Spinal cord (tissue), 10 donors: ENCODE measurements around the gene KIZ. TPM values are rescaled to one million over a fixed set of nuclear protein-coding genes. Genes with fewer than 3 reads are reported as not detected.
A peak's percentile ranks its signal among the peaks of the same experiment; 100 is the strongest.

Source experiments
- DNase-seq, 6 donors: peaks; one replicate each; pipeline versions ENCODE4 v3.0.0 to v3.0.0-alpha.2; 2013 to 2015; ENCODE audit warnings: low spot score in 6 of 6, low read depth in 4 of 6
- H3K27ac ChIP-seq: one replicate; pipeline ENCODE4 v1.5.1; 2013; ENCODE audit warnings: low read depth, low read length, control low read depth
- H3K27me3 ChIP-seq: one replicate; pipeline ENCODE4 v1.6.1; 2013; ENCODE audit warnings: low read length; ENCODE audit not compliant: control insufficient read depth, insufficient read depth
- H3K36me3 ChIP-seq: one replicate; pipeline ENCODE4 v1.6.1; 2013; ENCODE audit warnings: low read length; ENCODE audit not compliant: control insufficient read depth, insufficient read depth
- H3K4me1 ChIP-seq: one replicate; pipeline ENCODE4 v1.6.1; 2013; ENCODE audit warnings: low read length; ENCODE audit not compliant: control insufficient read depth, insufficient read depth
- H3K4me3 ChIP-seq: one replicate; pipeline ENCODE4 v1.5.1; 2013; ENCODE audit warnings: low read depth, low read length, control low read depth
- H3K9me3 ChIP-seq: one replicate; pipeline ENCODE4 v1.6.1; 2013; ENCODE audit warnings: low read length; ENCODE audit not compliant: control insufficient read depth, insufficient read depth
- WGBS: methylation state at CpG from one replicate; pipeline ENCODE4 v1.1.5; 2013; ENCODE audit warnings: missing lambda C conversion rate; ENCODE audit not compliant: insufficient coverage; 5-methylcytosine and 5-hydroxymethylcytosine counted together
- long read RNA-seq, 4 donors: transcript quantifications; one replicate each; lab custom pipeline, GENCODE V29; 2026
- polyA plus RNA-seq, 2 donors: library from polyadenylated mRNA; unstranded; fragments of 120-200 nt; gene quantifications; one replicate each; pipeline ENCODE4 v1.2.1, GENCODE V29; 2013; ENCODE audit not compliant: insufficient read length in 2 of 2
- total RNA-seq, 2 donors: library from RNA; depleted of rRNA in 1 of 2; stranded (reverse); fragments of 120-200 nt in 1 of 2; fragments of >200 nt in 1 of 2; gene quantifications; one replicate each; pipeline versions ENCODE4 v1.2.3 to v1.2.4, GENCODE V29; 2013 to 2014
- donor health status: healthy.

KIZ gene, protein sequence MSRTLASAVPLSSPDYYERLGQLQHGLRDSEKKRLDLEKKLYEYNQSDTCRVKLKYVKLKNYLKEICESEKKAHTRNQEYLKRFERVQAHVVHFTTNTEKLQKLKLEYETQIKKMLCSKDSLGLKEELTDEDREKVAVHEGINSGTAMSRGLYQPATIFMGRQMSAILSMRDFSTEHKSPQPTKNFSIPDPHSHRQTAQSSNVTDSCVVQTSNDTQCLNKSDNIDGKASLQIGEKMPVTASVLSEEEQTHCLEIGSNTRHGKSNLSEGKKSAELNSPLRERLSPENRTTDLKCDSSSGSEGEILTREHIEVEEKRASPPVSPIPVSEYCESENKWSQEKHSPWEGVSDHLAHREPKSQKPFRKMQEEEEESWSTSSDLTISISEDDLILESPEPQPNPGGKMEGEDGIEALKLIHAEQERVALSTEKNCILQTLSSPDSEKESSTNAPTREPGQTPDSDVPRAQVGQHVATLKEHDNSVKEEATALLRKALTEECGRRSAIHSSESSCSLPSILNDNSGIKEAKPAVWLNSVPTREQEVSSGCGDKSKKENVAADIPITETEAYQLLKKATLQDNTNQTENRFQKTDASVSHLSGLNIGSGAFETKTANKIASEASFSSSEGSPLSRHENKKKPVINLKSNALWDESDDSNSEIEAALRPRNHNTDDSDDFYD
- total RNA-seq (10 to 100 TPM; 27.5 to 28.9 TPM), polyA plus RNA-seq (10 to 100 TPM; 35.3 to 38.0 TPM)
- long read RNA-seq, donor 1, partial matches to known transcripts = 5 of 9 reads
- long read RNA-seq, donor 1, other reads (novel, unspliced or antisense) = 0 of 9 reads
- long read RNA-seq, donor 2 = 0 reads
- long read RNA-seq, donor 3, partial matches to known transcripts = 109 of 112 reads
- long read RNA-seq, donor 3, other reads (novel, unspliced or antisense) = 0 of 112 reads
- long read RNA-seq, donor 4, partial matches to known transcripts = 0 of 1 reads
- long read RNA-seq, donor 4, other reads (novel, unspliced or antisense) = 0 of 1 reads

DNA sequence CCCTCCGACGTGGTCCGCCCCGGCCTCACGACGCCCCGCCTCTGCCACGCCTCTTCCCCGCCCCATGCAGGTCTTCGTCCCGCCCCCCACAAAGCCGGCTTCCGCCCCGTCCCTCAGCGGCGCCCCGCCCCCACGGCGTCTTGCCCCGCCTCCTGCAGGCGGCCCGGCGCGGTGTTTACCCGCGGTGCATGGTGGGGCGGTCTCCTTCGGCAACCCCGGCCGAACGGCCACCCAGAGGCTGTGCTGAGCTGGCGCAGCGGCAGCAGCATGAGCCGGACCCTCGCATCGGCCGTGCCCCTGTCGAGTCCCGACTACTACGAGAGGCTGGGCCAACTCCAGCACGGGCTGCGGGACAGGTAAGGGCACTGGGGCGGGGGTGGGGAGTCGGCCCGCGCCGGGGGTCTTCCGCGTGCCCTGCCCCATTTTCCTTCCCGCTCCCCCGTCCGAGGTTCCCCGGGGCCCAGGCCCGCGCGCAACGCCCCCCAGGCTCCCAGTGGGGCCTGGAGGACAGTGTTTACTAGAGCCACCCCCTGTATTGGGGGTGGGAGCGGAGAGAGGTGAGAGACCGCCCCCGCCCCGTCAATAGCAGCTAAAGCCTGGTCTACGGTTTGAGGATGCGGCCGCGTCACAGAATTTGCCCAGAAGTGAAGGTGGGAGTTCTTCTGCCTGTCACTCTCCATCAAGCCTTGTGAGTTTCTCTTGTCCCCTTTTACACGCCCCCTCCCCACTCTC lies at the start of gene KIZ:
KIZ (plus strand) TSS at position 234 of the 732 bp plus-strand sequence; CDS start at position 268, 34 bp downstream.
- Histone ChIP-seq H3K4me3 (peak within 1 kb of the TSS; percentile 81), H3K4me1 (peaks cover 8% of the 10 kb centered on the region), H3K9me3 (no peaks in the 10 kb centered on the region), H3K27me3 (no peaks in the 10 kb centered on the region), H3K27ac (peak within 1 kb of the TSS; percentile 85), H3K36me3 (no peaks in the 10 kb centered on the region)
- 0% methylated on average over 62 of the region's 66 CpGs for WGBS
- DNase-seq = peak in 5 of 6 donors; percentile 85 to 98 (median 90)

DNA sequence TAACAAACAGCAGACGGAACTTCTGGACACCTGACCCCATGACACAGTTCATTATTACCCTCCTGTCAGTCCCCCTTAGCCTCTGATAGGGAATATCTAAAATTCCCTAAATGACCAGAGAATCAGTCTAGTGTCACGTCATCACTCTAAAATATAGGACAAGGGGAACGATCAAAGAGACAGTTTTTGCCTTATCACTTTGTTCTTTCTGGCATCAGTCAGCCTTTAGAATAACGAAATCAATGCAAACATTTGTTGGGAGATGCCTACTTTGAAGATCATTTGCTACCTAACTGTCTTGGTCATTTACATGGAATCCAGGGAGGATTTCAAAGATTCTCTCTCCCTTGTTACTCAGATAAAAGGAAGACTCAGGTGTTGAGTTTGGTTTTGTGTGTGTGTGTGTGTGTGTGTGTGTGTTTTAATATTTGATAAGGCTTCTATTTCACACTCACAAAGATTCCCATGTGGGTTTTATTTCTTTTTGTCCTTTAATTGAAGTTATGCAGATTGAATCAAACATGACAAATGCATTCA lies 48.0 kb upstream of the KIZ start:
- Histone ChIP-seq H3K4me3 (no peak overlapping the region), H3K27ac (no peak overlapping the region), H3K36me3 (no peaks in the 10 kb centered on the region), H3K4me1 (no peaks in the 10 kb centered on the region), H3K9me3 (no peaks in the 10 kb centered on the region), H3K27me3 (no peaks in the 10 kb centered on the region)
- DNase-seq = no peak
- WGBS = 90% methylated on average over 2 of the region's 4 CpGs

DNA sequence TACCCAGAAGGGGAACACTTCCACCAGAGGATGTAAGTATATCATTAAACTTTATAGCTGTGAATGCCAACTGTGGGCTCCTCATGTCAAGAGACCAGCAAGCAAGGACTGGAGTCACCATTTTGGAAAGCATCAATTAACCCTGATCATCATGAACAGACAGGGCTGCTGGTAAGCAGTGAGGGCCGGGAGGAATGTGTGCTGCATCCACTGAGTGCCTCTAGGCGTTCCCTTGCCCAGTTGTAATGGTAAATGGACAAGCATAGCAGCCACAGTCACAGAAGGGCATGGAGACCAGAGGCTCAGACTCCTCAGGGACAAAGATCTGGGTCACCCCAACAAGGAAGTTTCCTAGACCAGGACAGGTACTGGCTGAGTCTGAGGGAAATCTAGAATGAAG lies 43.3 kb upstream of the KIZ start:
- H3K4me3 ChIP-seq = no peak overlapping the region
- no peaks in the 10 kb centered on the region for H3K36me3 ChIP-seq
- no peak overlapping the region for H3K27ac ChIP-seq
- no peak for DNase-seq
- H3K9me3 ChIP-seq = no peaks in the 10 kb centered on the region
- 78% methylated on average over 2 of the region's 2 CpGs for WGBS
- H3K27me3 ChIP-seq = no peaks in the 10 kb centered on the region
- H3K4me1 ChIP-seq = no peaks in the 10 kb centered on the region

DNA sequence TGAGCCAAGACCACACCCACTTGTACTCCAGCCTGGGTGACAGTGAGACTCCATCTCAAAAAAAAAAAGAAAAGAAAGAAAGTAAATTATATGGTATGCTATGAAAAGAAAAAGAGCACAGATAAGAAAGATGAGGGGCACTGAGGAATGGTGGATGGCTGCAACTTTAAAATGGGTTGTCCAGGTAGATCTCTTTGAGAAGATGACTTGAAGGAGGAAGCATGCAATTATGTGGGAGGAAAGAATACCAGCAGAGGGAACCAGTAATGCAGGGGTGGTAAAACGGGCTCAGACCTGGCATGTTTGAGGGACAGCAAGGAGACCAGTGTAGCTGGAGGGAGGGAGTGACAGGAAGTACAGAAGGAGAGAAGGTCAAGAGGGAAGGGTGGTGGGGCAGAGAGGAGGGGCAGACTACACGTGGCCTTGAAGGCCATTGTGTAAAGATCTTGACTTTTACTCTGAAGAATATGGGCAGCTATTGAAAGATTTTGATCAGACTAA lies 42.0 kb upstream of the KIZ start:
- H3K9me3 ChIP-seq = no peaks in the 10 kb centered on the region
- no peaks in the 10 kb centered on the region for H3K4me1 ChIP-seq
- 53% methylated on average over 2 of the region's 2 CpGs for WGBS
- DNase-seq = no peak
- no peaks in the 10 kb centered on the region for H3K27me3 ChIP-seq
- H3K36me3 ChIP-seq = no peaks in the 10 kb centered on the region
- H3K27ac ChIP-seq = no peak overlapping the region
- no peak overlapping the region for H3K4me3 ChIP-seq

DNA sequence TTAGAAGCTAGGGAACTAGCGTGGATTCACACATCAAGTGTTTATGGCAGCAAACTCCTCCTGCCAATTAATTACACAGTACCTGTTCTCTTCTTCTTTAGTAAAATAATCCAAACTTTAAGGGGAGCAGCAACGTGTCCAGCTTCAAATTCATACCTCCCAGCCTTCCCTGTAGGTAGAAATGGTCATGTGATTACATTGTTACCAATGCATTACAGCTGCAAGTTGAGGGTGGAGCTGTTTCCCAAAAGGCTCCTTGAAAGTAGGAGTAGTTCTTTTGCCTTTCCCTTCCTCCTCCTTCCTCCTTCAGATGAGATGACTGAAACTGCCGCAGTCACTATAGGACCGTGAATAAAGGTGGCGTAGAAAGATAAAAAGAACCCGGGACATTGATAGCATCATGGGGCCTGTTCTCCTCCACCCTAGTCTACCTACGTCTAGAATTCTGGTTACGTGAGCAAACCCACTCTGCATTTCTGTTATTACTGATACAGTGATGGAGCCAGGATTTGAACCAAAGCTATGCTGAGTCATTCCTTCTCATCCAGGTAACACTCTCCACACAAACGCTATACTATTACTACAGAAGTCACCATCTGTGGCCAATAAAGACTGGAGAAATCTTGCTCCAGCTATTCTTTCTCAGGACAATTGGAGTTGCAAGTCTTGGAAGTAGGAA lies 37.9 kb upstream of the KIZ start:
- WGBS = 100% methylated on average over 2 of the region's 9 CpGs
- H3K27me3 ChIP-seq = peaks cover 19% of the 10 kb centered on the region

DNA sequence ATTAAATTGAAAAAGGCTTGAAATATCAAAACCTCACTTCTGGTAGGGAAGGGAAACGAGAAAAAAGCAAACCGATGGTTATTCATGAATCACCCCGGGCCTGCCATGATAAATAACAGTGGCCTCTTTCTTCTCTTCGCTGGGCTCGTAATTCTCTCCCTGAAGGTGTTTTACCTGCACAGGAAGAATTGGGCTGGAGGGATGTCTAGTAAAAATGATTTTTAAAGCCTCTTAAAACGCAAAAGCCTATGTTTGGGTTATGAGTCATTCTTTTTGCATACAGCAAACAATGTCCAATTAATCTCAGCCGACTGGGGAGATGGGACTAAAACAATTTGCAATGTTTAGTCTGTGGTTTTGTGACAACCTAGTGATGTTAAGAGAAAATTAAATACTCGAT lies 36.5 kb upstream of the KIZ start:
- H3K27me3 ChIP-seq = peaks cover 21% of the 10 kb centered on the region
- peaks cover 7% of the 10 kb centered on the region for H3K4me1 ChIP-seq
- H3K9me3 ChIP-seq = no peaks in the 10 kb centered on the region
- no CpG with 5 or more reads among the region's 8 CpGs for WGBS
- DNase-seq = peak in 1 of 6 donors; percentile 62
- H3K36me3 ChIP-seq = no peaks in the 10 kb centered on the region
- H3K27ac ChIP-seq = no peak overlapping the region
- H3K4me3 ChIP-seq = no peak overlapping the region

More for the DNA sequence above, 37.9 kb upstream of the KIZ start:
- DNase-seq = no peak
- H3K9me3 ChIP-seq = no peaks in the 10 kb centered on the region
- peaks cover 7% of the 10 kb centered on the region for H3K4me1 ChIP-seq
- no peak overlapping the region for H3K27ac ChIP-seq
- H3K36me3 ChIP-seq = no peaks in the 10 kb centered on the region
- no peak overlapping the region for H3K4me3 ChIP-seq

DNA sequence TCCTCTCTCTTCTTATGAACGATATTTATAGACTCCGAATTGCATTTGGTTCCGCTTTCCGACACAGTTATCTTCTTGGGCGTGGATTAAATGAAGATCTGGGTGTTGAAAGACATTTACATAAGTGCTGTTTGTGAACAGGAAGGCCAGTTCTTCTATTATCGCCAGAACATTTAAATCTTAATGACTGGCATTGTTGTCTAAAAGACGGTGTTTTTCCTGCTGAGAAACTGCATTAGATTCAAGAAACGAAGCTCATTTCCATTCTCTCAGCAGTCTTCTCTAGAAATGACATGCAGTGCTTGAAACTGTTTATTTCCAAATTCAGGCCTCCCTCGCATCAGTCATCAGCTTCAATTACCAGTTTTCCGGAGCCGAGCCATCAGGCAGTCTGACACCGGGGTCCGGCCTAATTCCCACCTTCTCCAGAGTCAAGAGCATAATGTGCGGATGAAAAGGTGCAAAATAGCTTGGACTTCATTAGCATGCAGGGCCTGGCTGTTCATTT lies 35.7 kb upstream of the KIZ start:
- H3K9me3 ChIP-seq = no peaks in the 10 kb centered on the region
- peaks cover 21% of the 10 kb centered on the region for H3K27me3 ChIP-seq
- H3K4me3 ChIP-seq = no peak overlapping the region
- peak in 2 of 6 donors; percentile 28 to 85 for DNase-seq
- no peak overlapping the region for H3K27ac ChIP-seq
- peaks cover 7% of the 10 kb centered on the region for H3K4me1 ChIP-seq
- 27% methylated on average over 8 of the region's 14 CpGs for WGBS
- H3K36me3 ChIP-seq = no peaks in the 10 kb centered on the region

DNA sequence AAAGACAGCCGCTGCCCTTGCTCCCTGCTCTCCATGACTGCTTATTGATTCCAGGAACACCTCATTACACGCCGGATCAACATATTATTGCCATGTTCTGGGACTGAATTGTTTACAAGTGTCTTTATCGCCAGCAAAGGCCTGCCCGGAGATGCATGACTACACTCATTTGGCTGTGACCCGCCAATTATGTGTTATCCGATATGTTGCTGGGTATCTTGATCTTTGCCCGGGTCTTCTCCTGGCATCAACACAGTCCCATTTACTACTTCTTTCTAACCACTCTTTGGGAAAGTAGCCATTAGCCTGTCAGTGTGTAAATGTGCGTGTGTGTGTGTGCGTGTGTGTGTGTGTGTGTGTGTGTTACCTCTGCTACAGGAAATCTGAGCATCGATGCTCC lies 35.2 kb upstream of the KIZ start:
- H3K9me3 ChIP-seq = no peaks in the 10 kb centered on the region
- H3K4me1 ChIP-seq = peaks cover 7% of the 10 kb centered on the region
- no peak overlapping the region for H3K4me3 ChIP-seq
- WGBS = 52% methylated on average over 4 of the region's 11 CpGs
- peak in 1 of 6 donors; percentile 15 for DNase-seq
- H3K36me3 ChIP-seq = no peaks in the 10 kb centered on the region
- H3K27ac ChIP-seq = no peak overlapping the region
- peaks cover 21% of the 10 kb centered on the region for H3K27me3 ChIP-seq
